GM10248 (cell line): Measurements from ENCODE around the gene DNTT.

Experiments
- CTCF ChIA-PET: fragments of 300-600 bp; sonication (Branson Sonifier 250); formaldehyde crosslinking; extraction: SDS; loops from one replicate; lab custom pipeline; 2021; ENCODE audit warnings: antibody characterized with exemption; lab: Yijun Ruan, JAX
- POLR2A ChIA-PET: fragments of 350-650 bp; sonication (Branson Sonifier 250); formaldehyde crosslinking; extraction: SDS; loops from one replicate; lab custom pipeline; 2020; ENCODE audit warnings: antibody characterized with exemption; lab: Yijun Ruan, JAX
- DNase-seq: peaks from one replicate; pipeline ENCODE4 v3.0.0; 2012; ENCODE audit errors: extremely low spot score
- CTCF ChIP-seq: IDR thresholded peaks from 2 replicates; pipeline ENCODE4 v1.5.1; 2012; ENCODE audit warnings: mild to moderate bottlenecking, low read depth; ENCODE audit errors: extremely low read depth, missing control alignments, control extremely low read depth

DNTT gene

GRCh38 chr10:96322275-96322674, 18.0 kb downstream of the DNTT start:
- ChIA-PET POLR2A (no interaction called here), CTCF (interaction anchor here (0.9 to 4.0 kb wide), 11 partner anchors 9 to 291 kb away, joined by 3 to 19 read pairs (median 4); no protein-coding TSS in a partner anchor)
- TF ChIP-seq CTCF, result no peak
- no peak for DNase-seq

- CTCF ChIA-PET, result interaction anchor here (0.9 to 1.7 kb wide), 5 partner anchors 9 to 95 kb away, joined by 3 to 5 read pairs (median 4); no protein-coding TSS in a partner anchor
- POLR2A ChIA-PET, result no interaction called here
- DNase-seq, result no peak
- TF ChIP-seq CTCF, result no peak
Observed at GRCh38 chr10:96324447-96324846, 20.2 kb downstream of the DNTT start.

GRCh38 chr10:96325719-96326373, 21.6 kb downstream of the DNTT start:
- POLR2A ChIA-PET, result no interaction called here
- TF ChIP-seq CTCF, result no peak
- peak; percentile 63 for DNase-seq
- CTCF ChIA-PET, result interaction anchor here (0.9 to 1.0 kb wide), 2 partner anchors 15 to 96 kb away, joined by 3 to 6 read pairs; no protein-coding TSS in a partner anchor

GRCh38 chr10:96327462-96327861, 23.2 kb downstream of the DNTT start:
- ChIA-PET CTCF (interaction anchor here (2.5 to 4.2 kb wide), 3 partner anchors 9 to 98 kb away, joined by 13 to 15 read pairs (median 13); no protein-coding TSS in a partner anchor), POLR2A (no interaction called here)
- no peak for DNase-seq
- no peak for TF ChIP-seq CTCF

- POLR2A ChIA-PET, result no interaction called here
Observed at GRCh38 chr10:96333101-96333500, 28.9 kb downstream of the DNTT start.

More at GRCh38 chr10:96333101-96333500, 28.9 kb downstream of the DNTT start:
- no peak for DNase-seq
- no peak for TF ChIP-seq CTCF
- CTCF ChIA-PET, result interaction anchor here (1.0 to 11.4 kb wide), 5 partner anchors 9 to 316 kb away, joined by 3 to 150 read pairs (median 6); no protein-coding TSS in a partner anchor
